Stimulated activated CD4-positive, alpha-beta T cell treated with anti-CD3 and anti-CD28 coated beads, Interleukin-15, amount 100 ng/mL, for 48 hours (primary cell): Measurements from ENCODE around the gene PTPRG.

Experiments used
- DNase-seq, 2 donors: peaks; one replicate each; pipeline ENCODE4 v3.0.0-alpha.2; 2020; ENCODE audit warnings: low read depth in 2 of 2

The PTPRG gene

GRCh38 chr3:61650719-61651410, 89.5 kb downstream of the PTPRG start:
- DNase-seq = no peak

GRCh38 chr3:61657689-61658088, 96.3 kb downstream of the PTPRG start:
- DNase-seq = no peak

- DNase-seq = no peak
These were observed 101.5 kb downstream of the PTPRG start for GRCh38 chr3:61662861-61663260.

- DNase-seq = no peak
These were observed 102.2 kb downstream of the PTPRG start for GRCh38 chr3:61663356-61664104.

GRCh38 chr3:61664105-61664482, 102.7 kb downstream of the PTPRG start:
- no peak for DNase-seq

GRCh38 chr3:61665121-61665520, 103.8 kb downstream of the PTPRG start:
- no peak for DNase-seq

- no peak for DNase-seq
These were observed 104.6 kb downstream of the PTPRG start for GRCh38 chr3:61665987-61666386.

GRCh38 chr3:61666615-61667330, 105.4 kb downstream of the PTPRG start:
- no peak for DNase-seq

- DNase-seq = no peak
These were observed 106.0 kb downstream of the PTPRG start for GRCh38 chr3:61667383-61667782.

- DNase-seq = no peak
These were observed 106.4 kb downstream of the PTPRG start for GRCh38 chr3:61667814-61668213.

GRCh38 chr3:61668317-61668864, 107.0 kb downstream of the PTPRG start:
- DNase-seq = no peak

GRCh38 chr3:61669203-61669602, 107.8 kb downstream of the PTPRG start:
- no peak for DNase-seq

- no peak for DNase-seq
These were observed 108.4 kb downstream of the PTPRG start for GRCh38 chr3:61669668-61670299.

GRCh38 chr3:61673651-61674050, 112.3 kb downstream of the PTPRG start:
- no peak for DNase-seq

- no peak for DNase-seq
These were observed 113.2 kb downstream of the PTPRG start for GRCh38 chr3:61674596-61674995.

GRCh38 chr3:61679026-61679425, 117.7 kb downstream of the PTPRG start:
- DNase-seq = no peak

- no peak for DNase-seq
These were observed 119.2 kb downstream of the PTPRG start for GRCh38 chr3:61680617-61681016.

GRCh38 chr3:61681636-61682035, 120.3 kb downstream of the PTPRG start:
- no peak for DNase-seq

- DNase-seq = no peak
These were observed 121.5 kb downstream of the PTPRG start for GRCh38 chr3:61682671-61683548.

- no peak for DNase-seq
These were observed 122.3 kb downstream of the PTPRG start for GRCh38 chr3:61683549-61684236.
